HG03108 (cell line): ENCODE measurements around the gene GALNT17.

ENCODE experiments used
- ATAC-seq: cut with Tn5 transposase; IDR thresholded peaks from one replicate; pipeline ENCODE4 v1.9.1; 2021; ENCODE audit warnings: moderate library complexity; ENCODE audit not compliant: unreplicated experiment

GALNT17 gene

DNA sequence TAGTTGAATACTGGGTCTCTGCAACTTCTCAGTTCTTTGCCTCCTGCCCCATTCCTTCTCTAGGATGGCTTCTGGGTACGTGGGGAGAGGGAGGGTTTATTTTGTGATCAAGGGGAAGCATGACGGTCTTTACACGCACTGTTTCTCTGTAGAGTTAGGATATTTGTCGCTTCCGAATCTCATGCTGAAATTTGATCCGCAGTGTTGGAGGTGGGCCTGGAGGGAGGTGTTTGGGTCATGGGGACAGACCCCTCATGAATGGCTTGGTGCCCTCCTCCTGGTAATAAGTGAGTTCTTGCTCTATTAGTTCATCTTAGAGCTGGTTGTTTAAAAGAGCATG is 311.2 kb downstream of the GALNT17 start:
- no peak for ATAC-seq

DNA sequence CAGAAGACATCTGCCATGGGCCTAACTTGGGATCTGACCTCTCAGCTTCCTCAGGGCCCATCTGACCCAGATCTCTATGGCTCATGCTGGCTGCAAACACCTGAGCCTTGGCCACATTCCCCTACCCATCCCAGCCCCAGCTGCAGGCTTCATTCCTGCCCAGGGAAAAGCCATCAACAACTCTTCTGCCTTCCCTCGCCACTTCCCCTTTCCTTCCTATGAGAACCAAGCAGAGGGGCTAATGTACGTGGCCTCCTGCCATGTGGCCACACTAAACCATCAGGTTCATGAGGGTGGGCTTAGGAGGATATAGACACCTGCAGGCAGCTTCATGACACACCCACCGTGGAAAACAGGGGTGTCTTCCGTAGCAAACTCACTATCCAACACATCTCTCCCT is 312.2 kb downstream of the GALNT17 start:
- ATAC-seq = no peak

DNA sequence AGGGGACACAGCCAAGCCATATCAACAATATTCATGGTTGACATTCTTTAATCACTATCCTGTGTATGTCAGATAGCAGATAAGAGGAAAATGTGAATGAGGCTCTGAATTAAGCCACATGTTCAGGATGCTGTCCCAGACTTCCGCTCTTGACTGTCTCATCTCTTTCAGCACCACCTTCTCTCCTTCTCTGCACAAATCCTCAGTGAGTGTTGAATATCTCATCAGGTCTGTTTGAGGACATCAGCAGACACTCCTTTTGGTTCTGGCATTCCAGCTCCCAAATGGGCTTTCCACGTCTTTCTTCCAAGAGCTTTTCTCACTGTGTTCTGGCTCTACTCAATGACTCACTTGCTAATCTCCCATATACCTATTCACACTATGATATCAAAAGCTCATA is 321.7 kb downstream of the GALNT17 start:
- ATAC-seq = no peak

DNA sequence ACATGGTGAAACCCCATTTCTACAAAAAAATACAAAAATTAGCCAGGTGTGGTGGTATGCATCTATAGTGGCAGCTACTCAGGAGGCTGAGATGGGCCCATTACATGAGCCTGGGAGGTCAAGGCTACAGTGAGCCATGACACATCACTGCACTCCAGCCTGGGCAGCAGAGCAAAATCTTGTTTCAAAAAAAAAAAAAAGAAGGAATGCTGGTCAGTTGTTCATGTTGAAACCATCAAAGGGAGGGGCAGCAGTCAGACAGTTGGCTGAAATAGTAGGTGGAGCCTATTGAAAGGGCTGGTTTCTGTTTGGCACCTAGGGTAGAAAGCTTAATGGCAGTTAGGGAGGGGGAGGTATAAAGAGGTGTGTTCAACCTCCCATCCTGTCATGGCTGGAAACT is 323.0 kb downstream of the GALNT17 start:
- ATAC-seq = no peak

DNA sequence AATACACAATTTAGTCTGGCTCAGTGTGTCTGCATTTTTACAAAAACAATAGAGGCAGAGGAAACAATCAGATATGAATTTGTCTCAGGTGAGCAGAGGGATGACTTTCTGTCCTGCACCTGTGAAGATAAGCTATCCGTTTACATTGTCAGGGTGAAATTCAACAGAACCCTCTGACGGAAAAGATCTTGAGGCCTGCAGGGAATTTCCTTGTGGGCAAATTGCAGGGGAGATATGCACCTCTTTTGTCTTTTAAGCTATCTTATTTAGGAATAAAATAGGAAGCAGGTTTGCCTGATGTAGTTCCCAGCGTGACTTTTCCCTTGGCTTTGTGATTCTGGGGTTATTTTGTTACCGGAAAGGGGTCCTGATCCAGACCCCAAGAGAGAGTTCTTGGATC is 325.1 kb downstream of the GALNT17 start:
- ATAC-seq = no peak

DNA sequence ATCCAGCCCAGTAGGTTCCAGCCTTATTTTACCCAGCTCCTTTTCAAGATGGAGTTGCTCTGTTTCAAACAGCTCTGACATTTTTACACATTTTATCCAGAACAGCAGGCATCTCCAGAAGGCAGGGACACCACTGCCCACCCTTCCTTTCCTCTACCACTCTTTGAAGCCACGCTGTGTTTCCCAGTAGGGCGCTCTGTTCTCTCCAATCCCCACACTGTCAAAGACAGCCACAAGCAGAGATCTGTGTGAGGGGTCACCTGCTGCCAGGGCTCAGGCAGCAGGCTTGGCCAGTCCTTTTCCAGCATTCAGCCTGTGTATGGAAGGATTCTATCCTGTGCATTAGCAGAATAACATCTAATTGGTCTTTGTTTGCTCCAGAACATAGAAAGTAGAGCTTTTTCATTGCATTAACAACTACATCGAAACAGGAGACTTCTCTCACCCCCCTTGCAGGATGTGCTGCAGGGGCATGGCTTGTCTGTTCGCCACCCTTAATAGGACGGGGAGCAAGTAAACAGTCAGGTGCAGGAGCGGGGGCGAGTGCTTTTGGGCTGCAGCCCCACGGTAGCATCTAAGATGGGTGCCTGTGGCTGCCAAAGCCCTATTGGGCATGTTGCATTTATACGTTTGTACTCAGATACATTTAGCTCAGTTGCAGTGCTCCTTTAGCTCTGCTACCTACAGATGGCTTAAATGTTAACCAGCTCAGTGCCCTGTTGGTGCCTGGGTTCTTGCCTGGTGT is 326.1 kb downstream of the GALNT17 start:
- ATAC-seq = no peak

DNA sequence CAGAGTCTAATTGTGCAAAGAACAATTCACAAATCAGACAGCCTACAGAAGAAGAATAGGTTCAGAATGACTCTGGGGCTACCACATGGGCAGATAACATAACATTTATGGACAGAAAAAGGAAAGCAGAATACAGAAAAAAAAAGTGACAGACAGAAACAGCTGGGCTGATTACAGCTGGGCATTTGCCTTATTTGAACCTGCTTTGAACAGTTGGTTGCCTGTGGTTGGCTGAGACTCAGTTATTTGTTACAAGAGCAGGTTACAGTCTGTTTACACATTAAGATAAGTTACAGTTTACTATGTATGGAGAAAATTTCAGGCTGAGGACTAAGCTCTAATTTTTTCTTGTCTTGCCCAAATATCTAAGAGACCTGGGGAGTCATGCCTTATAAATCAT is 327.2 kb downstream of the GALNT17 start:
- ATAC-seq = no peak

DNA sequence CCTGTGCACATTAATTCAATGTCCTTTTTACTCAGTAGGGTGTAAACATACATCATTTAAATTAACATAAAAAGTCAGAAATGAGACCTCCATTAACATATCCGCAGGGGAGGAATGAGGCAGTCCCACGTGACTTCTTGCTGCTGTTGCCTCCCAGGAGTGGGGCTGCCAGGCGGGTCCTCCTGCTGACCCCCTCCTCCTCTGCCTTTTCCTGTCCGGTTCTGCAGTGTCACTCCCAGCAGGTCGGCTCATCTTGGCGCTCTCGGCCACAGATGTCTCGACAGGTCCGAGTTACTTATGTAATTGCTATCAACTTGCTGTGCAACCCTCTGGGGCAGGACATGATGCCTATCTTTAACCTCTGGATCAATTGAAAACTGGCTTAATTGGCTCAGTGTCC is 329.6 kb downstream of the GALNT17 start:
- no peak for ATAC-seq

DNA sequence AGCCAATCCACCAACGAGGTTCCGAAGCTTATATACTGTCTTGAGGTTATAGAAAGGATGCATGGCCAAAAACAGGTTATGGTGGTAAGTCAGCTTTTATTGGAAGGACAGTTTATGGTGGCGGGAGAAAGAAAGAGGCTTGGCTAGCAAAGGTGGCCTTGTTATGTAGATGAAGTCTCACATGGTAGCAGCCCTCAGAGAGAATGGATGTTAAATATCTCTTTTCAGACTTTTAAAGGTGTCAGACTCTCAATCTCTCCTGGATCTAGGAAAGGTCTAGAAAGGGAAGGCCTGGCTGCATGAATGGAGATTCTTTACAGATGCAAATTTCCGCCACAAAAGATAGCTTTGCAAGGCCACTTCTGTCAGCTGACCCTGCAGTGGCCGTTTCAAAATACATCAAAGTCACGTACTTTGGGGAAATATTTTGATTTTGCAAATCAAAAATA is 333.8 kb downstream of the GALNT17 start:
- no peak for ATAC-seq

DNA sequence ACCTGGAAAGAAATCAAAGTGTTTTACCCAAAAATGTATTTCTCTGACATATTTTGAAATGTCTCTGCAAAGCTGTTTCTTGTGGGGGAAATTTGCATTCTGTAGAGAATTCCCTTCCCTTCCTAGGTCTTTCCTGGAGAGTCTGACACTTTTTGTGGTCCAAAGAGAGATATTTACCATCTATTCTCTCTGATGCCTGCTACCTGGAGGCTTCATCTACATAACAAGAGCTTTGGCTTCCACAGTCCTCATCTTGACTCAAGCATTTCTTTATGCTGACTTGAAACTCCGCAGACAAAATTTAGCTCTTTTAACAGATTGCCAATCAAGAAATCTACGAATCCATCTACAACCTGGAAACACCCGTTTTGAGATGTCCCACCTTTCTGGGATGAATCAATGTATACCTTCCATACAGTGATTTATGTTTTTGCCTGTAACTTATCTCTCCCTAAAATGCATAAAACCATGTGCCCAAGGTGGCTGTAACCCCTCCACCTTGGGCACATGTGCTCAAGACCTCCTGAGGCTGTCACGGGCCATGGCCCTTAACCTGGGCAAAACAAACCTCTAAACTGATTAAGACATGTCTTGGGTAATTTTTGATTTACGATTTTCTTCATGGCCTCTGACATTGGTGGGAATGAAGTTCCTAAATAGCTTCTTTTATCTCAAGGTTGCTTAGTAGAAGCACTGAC is 334.7 kb downstream of the GALNT17 start:
- ATAC-seq = no peak

DNA sequence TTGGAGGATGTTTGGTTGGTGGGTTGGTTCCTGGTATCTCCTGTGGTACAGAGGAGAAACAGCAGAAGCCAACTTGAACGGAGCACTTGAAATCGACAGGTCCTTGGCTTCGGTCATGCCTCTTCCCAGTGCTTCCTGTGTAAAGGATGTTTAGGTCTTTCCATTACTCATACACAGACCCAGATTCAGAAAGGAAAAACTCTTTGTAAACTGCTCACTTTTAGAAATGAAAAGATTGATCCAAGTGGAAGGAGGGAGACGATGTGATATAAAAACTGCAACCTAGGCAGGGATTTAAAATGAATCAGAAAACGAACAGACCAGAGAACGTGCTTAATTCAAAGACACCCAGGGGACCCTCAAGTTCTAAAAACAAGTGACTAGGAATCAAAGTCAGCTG is 338.4 kb downstream of the GALNT17 start:
- no peak for ATAC-seq

DNA sequence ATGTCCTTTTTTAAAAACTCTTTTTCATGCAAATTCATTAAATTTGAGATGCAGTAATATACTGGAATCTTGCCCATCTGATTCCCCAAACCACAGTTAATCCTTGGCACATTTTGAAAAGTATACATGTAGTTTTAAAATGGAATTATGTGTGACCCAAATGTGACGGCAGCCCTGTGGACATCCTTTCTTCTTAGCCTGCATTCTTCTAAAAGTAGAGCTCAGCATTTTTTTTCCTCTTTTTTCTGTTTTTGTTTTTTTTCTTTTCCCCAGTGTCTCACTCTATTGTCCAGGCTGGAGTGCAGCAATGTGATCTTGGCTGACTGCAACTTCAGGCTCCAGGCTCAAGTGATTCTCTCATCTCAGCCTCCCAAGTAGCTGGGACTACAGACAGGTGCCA is 338.9 kb downstream of the GALNT17 start:
- no peak for ATAC-seq

DNA sequence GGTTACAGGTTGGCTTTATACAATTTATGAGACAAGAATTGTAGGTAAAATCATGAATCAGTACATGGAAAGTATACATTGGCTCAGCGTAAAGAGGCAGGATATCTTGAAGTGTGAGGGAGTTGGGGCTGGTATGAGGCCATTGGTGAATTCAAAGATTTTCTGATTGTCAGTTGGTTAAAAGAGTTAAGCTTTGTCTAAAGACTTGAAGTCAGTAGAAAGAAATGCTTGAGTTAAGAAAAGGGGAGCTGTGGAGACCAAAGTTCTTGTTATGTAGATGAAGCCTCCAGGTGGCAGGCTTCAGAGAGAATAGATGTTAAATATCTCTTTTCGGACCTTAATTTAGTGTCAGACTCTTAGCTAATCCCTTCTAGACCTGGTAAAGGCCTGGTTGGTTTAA is 341.0 kb downstream of the GALNT17 start:
- no peak for ATAC-seq

DNA sequence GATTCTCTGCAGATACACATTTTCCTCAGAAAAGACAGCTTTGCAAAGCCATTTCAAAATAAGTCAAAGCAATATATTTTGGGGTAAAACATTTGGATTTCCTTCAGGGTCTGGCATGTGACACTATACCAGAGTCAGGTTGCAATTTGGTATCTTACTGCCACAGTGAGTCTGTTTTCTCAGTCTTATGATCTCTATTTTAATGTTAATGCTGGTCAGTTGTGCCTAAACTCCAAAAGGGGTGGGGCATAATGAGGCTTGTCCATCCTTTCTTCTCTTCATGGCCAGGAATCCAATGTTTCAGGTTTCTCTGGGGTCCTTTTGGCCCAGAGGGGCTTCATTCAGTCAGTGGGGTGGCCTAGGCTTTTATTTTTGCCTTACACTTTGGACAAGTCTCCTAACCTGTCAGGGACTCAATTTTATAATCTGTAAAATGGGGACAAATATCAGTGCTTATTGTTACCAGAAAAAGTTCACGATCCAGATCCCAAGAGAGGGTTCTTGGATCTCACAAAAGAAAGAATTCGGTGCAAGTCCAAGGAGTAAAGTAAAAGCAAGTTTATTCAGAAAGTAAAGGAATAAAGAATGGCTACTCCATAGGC is 341.5 kb downstream of the GALNT17 start:
- ATAC-seq = no peak

DNA sequence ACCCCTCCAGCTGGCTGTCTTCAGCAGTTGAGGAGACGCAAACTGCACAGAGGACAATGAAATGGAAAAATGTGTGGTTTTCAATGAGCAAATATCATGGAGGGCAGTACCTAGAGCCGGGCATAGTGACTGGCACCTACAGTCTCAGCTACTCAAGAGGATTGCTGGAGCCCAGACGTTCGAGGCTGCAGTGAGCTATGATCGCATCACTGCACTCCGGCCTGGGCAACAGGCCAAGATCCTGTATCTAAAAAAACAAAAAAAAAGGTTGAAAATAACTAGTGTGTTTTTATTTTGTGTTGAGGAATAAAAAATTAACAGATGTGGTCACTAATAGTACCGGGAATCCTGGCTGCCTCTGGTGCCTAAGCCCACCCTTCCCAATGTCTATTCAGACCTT is 345.5 kb downstream of the GALNT17 start:
- no peak for ATAC-seq

DNA sequence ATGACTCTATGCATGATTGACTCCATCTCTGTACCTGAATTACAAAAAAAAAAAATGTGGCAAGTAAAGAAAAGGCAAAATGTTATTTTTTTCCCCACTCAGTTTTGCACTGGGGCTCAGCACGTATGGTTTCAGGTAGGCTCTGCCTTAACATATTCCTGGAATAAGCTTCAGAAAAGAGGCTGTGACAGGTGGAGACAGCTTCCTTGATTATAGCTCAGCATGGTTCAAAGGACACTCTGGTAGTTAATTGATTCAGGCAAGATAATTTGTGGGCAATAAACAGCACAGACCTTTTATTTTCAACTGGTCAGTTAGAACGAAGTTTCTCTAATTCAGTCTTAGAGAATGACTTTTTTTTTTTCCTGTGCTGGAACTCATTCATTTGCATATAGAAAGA is 347.3 kb downstream of the GALNT17 start:
- no peak for ATAC-seq

DNA sequence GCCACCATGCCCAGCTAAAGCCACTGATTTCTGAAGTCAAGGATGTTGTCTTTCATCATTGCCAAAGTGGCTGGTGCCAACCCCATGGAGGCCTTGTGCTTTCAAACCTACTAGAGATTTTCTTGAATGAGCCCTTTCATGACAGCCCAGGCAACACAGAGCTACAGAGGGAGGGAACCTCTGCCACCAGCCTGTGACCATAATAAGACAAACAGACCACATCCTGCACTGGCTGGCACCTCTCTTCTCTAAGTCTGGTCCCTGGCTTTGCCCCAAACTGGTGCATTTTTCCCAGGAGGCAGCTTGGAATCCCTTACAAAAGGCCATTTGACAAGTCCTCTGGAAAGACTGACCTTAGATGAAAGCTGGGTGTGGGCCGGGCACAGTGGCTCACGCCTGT is 348.8 kb downstream of the GALNT17 start:
- ATAC-seq = no peak

DNA sequence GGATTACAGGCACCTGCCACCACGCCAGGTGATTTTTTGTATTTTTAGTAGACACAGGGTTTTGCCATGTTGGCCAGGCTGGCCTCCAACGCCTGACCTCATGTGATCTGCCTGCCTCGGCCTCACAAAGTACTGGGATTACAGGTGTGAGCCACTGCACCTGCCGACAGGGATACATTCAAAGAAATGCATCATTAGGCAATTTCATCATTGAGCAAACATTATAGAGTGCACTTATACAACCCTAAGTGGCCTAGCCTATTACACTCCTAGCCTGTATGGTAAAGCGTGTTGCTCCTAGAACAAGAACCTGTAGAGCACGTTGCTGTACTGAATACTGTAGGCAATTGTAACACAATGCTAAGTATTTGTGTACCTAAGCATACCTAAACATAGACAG is 350.3 kb downstream of the GALNT17 start:
- no peak for ATAC-seq

DNA sequence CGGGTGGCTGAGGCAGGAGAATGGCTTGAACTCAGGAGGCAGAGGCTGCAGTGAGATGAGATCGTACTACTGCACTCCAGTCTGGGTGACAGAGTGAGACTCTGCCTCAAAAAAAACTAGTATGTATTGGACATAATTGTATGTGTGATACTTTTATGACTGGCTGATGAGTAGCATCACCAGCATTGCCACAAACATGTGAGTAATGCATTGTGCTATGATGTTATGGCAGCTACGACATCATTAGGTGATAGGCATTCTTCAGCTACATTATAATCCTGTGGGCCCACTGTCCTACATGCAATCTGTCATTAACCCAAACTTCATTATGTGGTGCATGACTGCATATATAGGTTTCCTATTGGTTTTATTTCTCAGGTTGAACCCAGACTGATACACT is 352.4 kb downstream of the GALNT17 start:
- ATAC-seq = no peak

DNA sequence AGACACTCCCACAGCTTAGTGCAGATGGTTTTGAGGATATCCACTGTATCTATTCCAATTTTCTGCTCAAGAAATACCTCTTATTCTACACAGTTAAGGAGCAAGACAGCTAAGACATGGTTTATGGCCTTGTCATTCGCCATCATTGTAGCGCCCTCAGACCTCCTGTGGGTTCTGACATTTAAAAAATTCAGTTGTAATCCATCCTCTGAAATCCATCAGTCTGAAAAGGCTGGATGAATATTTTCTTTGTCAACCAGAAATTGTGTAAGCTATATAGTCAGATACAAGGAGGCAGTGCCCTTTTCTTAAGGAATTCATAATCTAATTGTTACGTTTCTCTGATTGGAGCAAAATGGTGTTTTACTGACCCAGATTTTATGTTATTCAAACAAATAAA is 353.6 kb downstream of the GALNT17 start:
- no peak for ATAC-seq

DNA sequence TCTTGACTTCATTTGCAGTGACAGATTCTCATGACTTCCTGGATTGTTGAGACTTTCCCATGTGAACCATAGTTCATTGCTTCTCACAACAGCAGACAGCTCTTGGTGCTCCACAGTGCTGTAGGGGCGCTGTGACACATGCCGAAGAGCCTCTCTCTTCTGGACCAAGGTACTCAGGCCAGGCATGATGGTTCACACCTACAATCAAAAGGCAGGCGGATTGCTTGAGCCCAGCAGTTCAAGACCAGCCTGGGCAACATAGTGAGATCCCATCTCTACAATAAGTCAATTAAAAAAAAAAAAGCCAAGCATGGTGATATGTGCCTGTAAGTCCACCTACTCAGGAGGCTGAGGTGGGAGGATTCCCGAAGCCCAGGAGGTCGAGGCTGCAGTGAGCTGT is 354.5 kb downstream of the GALNT17 start:
- ATAC-seq = no peak

DNA sequence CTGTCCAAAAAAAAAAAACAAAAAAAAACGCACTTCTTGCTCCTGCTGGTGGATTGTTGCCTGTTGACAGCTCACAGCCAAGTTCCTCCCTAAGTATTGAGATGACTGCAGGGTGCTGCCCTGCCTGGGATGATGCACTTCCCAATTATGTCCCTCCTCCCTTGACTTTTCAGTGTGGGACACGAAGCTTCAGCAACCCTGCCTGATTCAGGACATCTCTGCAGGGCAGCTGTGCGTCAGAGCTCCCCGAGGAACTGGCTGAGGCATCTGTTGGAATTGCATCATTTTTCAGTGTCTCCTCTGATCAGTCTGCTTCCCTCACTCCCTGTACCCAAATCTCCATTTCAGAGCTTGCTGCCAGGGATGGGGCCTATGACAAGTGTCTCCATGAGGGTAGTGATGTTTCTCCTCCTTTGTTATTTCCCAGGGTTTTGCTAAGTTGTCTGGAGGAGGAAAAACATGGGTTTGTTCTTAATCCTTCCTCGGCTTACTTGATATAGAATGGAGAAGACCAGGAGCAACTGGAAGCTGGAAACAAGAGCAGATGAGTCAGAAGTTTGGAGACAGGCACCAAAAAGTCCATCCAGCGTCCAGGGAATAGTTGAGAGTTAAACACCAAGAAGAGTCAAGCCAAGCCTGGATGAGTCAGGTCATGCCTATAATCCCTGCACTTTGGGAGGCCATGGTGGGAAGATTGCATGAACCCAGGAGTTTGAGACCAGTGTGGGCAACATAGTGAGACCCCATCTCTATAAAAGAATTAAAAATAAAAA is 355.1 kb downstream of the GALNT17 start:
- ATAC-seq = no peak
